ENCODE results near the gene FOXO3.

GRCh38 chr6:108585921-108586536, 25.3 kb downstream of the FOXO3 start:
- TF ChIP-seq JUN (IDR thresholded peaks at IDR 0.05; ENCODE audit: borderline replicate concordance, insufficient read depth, insufficient read length, low read depth), result no peak
- TF ChIP-seq POLR2AphosphoS5 (IDR thresholded peaks at IDR 0.05; ENCODE audit: insufficient read depth, low read depth, low read length), result no peak
- no peak for TF ChIP-seq CTCF (IDR thresholded peaks at IDR 0.05; ENCODE audit: extremely low read depth in 1 of 2, insufficient read depth in 1 of 2, low read depth in 1 of 2, low read length in 2 of 2)
- TF ChIP-seq EZH2 (IDR thresholded peaks at IDR 0.05; ENCODE audit: borderline replicate concordance, low read depth, low read length, severe bottlenecking), result no peak
- no peak for TF ChIP-seq MAX (IDR thresholded peaks at IDR 0.05; ENCODE audit: insufficient read depth, insufficient read length)
